ENCODE measurements around the gene ELF5. TPM values are rescaled to one million over a fixed set of nuclear protein-coding genes. Genes with fewer than 3 reads are reported as not detected.

ELF5 gene
- total RNA-seq, 2 experiments from 2014 or later = not detected

GRCh38 chr11:34519595-34520235, 6.1 kb upstream of the ELF5 start:
- ChIA-PET CTCF (interaction anchor here (2.3 kb wide), 1 partner anchor 27 kb away, joined by 4 read pairs; no protein-coding TSS in a partner anchor), POLR2A (no interaction called here)
- Mint-ChIP-seq H3K36me3 (no peaks in the 10 kb centered on the region), H3K4me3 (no peak overlapping the region), H3K27me3 (no peaks in the 10 kb centered on the region), H3K9me3 (no peaks in the 10 kb centered on the region), H3K4me1 (ENCODE audit: low read depth) (no peaks in the 10 kb centered on the region), H3K27ac (no peak overlapping the region)
- intact Hi-C loops (cut with micrococcal nuclease) = loop anchor here (10.0 kb wide), 1 partner anchor 65 kb away; no protein-coding TSS in a partner anchor
- DNase-seq = no peak

- CTCF ChIA-PET = interaction anchor here (0.5 kb wide), 1 partner anchor 375 kb away, joined by 3 read pairs; no protein-coding TSS in a partner anchor
- H3K9me3 Mint-ChIP-seq = no peaks in the 10 kb centered on the region
- no peaks in the 10 kb centered on the region for H3K4me1 Mint-ChIP-seq (ENCODE audit: low read depth)
- POLR2A ChIA-PET = no interaction called here
- H3K27me3 Mint-ChIP-seq = no peaks in the 10 kb centered on the region
- intact Hi-C loops (cut with micrococcal nuclease) = loop anchor here (10.0 kb wide), 1 partner anchor 68 kb away; no protein-coding TSS in a partner anchor
- H3K4me3 Mint-ChIP-seq = no peak overlapping the region
- H3K36me3 Mint-ChIP-seq = no peaks in the 10 kb centered on the region
- H3K27ac Mint-ChIP-seq = no peak overlapping the region
- no peak for DNase-seq
These were observed 2.9 kb upstream of the ELF5 start for GRCh38 chr11:34516247-34517040.

GRCh38 chr11:34514597-34514996, 1.0 kb upstream of the ELF5 start:
- no peaks in the 10 kb centered on the region for H3K4me1 Mint-ChIP-seq (ENCODE audit: low read depth)

GRCh38 chr11:34512840-34513681, 533 bp downstream of the ELF5 start:
- CTCF ChIA-PET = interaction anchor here (0.6 to 2.4 kb wide), 16 partner anchors 12 to 1930 kb away, joined by 3 to 12 read pairs (median 4); no protein-coding TSS in a partner anchor
- Mint-ChIP-seq H3K9me3 (no peaks in the 10 kb centered on the region), H3K27ac (no peak overlapping the region), H3K36me3 (no peaks in the 10 kb centered on the region), H3K4me1 (ENCODE audit: low read depth) (no peaks in the 10 kb centered on the region), H3K4me3 (no peak overlapping the region), H3K27me3 (no peaks in the 10 kb centered on the region)
- peak; percentile 71 for DNase-seq
- intact Hi-C loops (cut with micrococcal nuclease) = loop anchor here (5.0 to 10.0 kb wide), 2 partner anchors 72 to 879 kb away; no protein-coding TSS in a partner anchor
- POLR2A ChIA-PET = no interaction called here

More at GRCh38 chr11:34514597-34514996, 1.0 kb upstream of the ELF5 start:
- no peak for DNase-seq
- Mint-ChIP-seq H3K4me3 (no peak overlapping the region), H3K9me3 (no peaks in the 10 kb centered on the region), H3K27ac (no peak overlapping the region), H3K36me3 (no peaks in the 10 kb centered on the region), H3K27me3 (no peaks in the 10 kb centered on the region)
- CTCF ChIA-PET = interaction anchor here (0.6 to 1.2 kb wide), 3 partner anchors 15 to 31 kb away, joined by 3 read pairs; no protein-coding TSS in a partner anchor
- intact Hi-C loops (cut with micrococcal nuclease) = loop anchor here (5.0 to 10.0 kb wide), 2 partner anchors 70 to 878 kb away; no protein-coding TSS in a partner anchor
- POLR2A ChIA-PET = no interaction called here

- ChIA-PET CTCF (no interaction called here), POLR2A (no interaction called here)
- DNase-seq = no peak
- H3K36me3 Mint-ChIP-seq = no peaks in the 10 kb centered on the region
- no peak overlapping the region for H3K4me3 Mint-ChIP-seq
- H3K27ac Mint-ChIP-seq = no peak overlapping the region
- no peaks in the 10 kb centered on the region for H3K27me3 Mint-ChIP-seq
- H3K4me1 Mint-ChIP-seq (ENCODE audit: low read depth) = no peaks in the 10 kb centered on the region
- intact Hi-C loops (cut with micrococcal nuclease) = loop anchor here (5.0 to 10.0 kb wide), 2 partner anchors 74 to 882 kb away; no protein-coding TSS in a partner anchor
- no peaks in the 10 kb centered on the region for H3K9me3 Mint-ChIP-seq
These were observed 2.9 kb downstream of the ELF5 start for GRCh38 chr11:34510673-34511072.

GRCh38 chr11:34510218-34510617, 3.4 kb downstream of the ELF5 start:
- no peak for DNase-seq
- Mint-ChIP-seq H3K4me3 (no peak overlapping the region), H3K27me3 (no peaks in the 10 kb centered on the region), H3K9me3 (no peaks in the 10 kb centered on the region), H3K27ac (no peak overlapping the region), H3K36me3 (no peaks in the 10 kb centered on the region), H3K4me1 (ENCODE audit: low read depth) (no peaks in the 10 kb centered on the region)
- ChIA-PET POLR2A (no interaction called here), CTCF (no interaction called here)
- intact Hi-C loops (cut with micrococcal nuclease) = loop anchor here (5.0 to 10.0 kb wide), 2 partner anchors 75 to 882 kb away; no protein-coding TSS in a partner anchor

GRCh38 chr11:34509336-34509876, 4.2 kb downstream of the ELF5 start:
- intact Hi-C loops (cut with micrococcal nuclease) = no loop called here
- no peaks in the 10 kb centered on the region for H3K27me3 Mint-ChIP-seq
- H3K4me1 Mint-ChIP-seq (ENCODE audit: low read depth) = no peaks in the 10 kb centered on the region
- POLR2A ChIA-PET = no interaction called here
- no peaks in the 10 kb centered on the region for H3K9me3 Mint-ChIP-seq
- H3K36me3 Mint-ChIP-seq = no peaks in the 10 kb centered on the region
- CTCF ChIA-PET = no interaction called here
- no peak for DNase-seq
- H3K27ac Mint-ChIP-seq = no peak overlapping the region
- no peak overlapping the region for H3K4me3 Mint-ChIP-seq

- no peaks in the 10 kb centered on the region for H3K9me3 Mint-ChIP-seq
- H3K4me1 Mint-ChIP-seq (ENCODE audit: low read depth) = no peaks in the 10 kb centered on the region
- intact Hi-C loops (cut with micrococcal nuclease) = no loop called here
- no peaks in the 10 kb centered on the region for H3K27me3 Mint-ChIP-seq
- CTCF ChIA-PET = no interaction called here
- POLR2A ChIA-PET = no interaction called here
- no peak for DNase-seq
- H3K27ac Mint-ChIP-seq = no peak overlapping the region
- no peaks in the 10 kb centered on the region for H3K36me3 Mint-ChIP-seq
- no peak overlapping the region for H3K4me3 Mint-ChIP-seq
These were observed 5.1 kb downstream of the ELF5 start for GRCh38 chr11:34508524-34508923.

- CTCF ChIA-PET = no interaction called here
- no peaks in the 10 kb centered on the region for H3K9me3 Mint-ChIP-seq
- intact Hi-C loops (cut with micrococcal nuclease) = no loop called here
- no peaks in the 10 kb centered on the region for H3K27me3 Mint-ChIP-seq
- H3K4me3 Mint-ChIP-seq = no peak overlapping the region
- DNase-seq = no peak
- POLR2A ChIA-PET = no interaction called here
- no peak overlapping the region for H3K27ac Mint-ChIP-seq
- H3K36me3 Mint-ChIP-seq = no peaks in the 10 kb centered on the region
- no peaks in the 10 kb centered on the region for H3K4me1 Mint-ChIP-seq (ENCODE audit: low read depth)
These were observed 6.0 kb downstream of the ELF5 start for GRCh38 chr11:34507610-34508009.

GRCh38 chr11:34507156-34507555, 6.4 kb downstream of the ELF5 start:
- Mint-ChIP-seq H3K27ac (no peak overlapping the region), H3K4me1 (ENCODE audit: low read depth) (no peaks in the 10 kb centered on the region), H3K27me3 (no peaks in the 10 kb centered on the region), H3K4me3 (no peak overlapping the region), H3K9me3 (no peaks in the 10 kb centered on the region), H3K36me3 (no peaks in the 10 kb centered on the region)
- CTCF ChIA-PET = no interaction called here
- POLR2A ChIA-PET = no interaction called here
- no peak for DNase-seq
- intact Hi-C loops (cut with micrococcal nuclease) = no loop called here

- no peak for DNase-seq
- no peaks in the 10 kb centered on the region for H3K27me3 Mint-ChIP-seq
- no peaks in the 10 kb centered on the region for H3K36me3 Mint-ChIP-seq
- POLR2A ChIA-PET = no interaction called here
- no peak overlapping the region for H3K4me3 Mint-ChIP-seq
- H3K9me3 Mint-ChIP-seq = no peaks in the 10 kb centered on the region
- intact Hi-C loops (cut with micrococcal nuclease) = no loop called here
- no peak overlapping the region for H3K27ac Mint-ChIP-seq
- CTCF ChIA-PET = no interaction called here
- H3K4me1 Mint-ChIP-seq (ENCODE audit: low read depth) = no peaks in the 10 kb centered on the region
These were observed 7.7 kb downstream of the ELF5 start for GRCh38 chr11:34505874-34506273.

GRCh38 chr11:34502949-34503348, 10.6 kb downstream of the ELF5 start:
- Mint-ChIP-seq H3K36me3 (no peaks in the 10 kb centered on the region), H3K4me1 (ENCODE audit: low read depth) (no peaks in the 10 kb centered on the region), H3K27ac (no peak overlapping the region), H3K4me3 (no peak overlapping the region), H3K27me3 (peaks cover 4% of the 10 kb centered on the region), H3K9me3 (no peaks in the 10 kb centered on the region)
- ChIA-PET POLR2A (no interaction called here), CTCF (interaction anchor here (0.9 to 3.1 kb wide), 2 partner anchors 9 to 11 kb away, joined by 3 to 12 read pairs; no protein-coding TSS in a partner anchor)
- intact Hi-C loops (cut with micrococcal nuclease) = no loop called here
- no peak for DNase-seq
